Kidney (tissue), 14 donors: ENCODE measurements around the gene TRAPPC13. TPM values are rescaled to one million over a fixed set of nuclear protein-coding genes. Genes with fewer than 3 reads are reported as not detected.

Source experiments
- DNase-seq, 5 donors: peaks; one replicate each; pipeline ENCODE4 v3.0.0-alpha.2; 2013 to 2020
- FAIRE-seq: peaks from 2 replicates; lab custom pipeline; 2012; peaks lifted over from hg19 to GRCh38; lab: Jason Lieb, UNC
- H3K27ac ChIP-seq, 2 donors: one replicate each; pipeline ENCODE4 v1.7.0; 2013; ENCODE audit warnings: low read depth in 2 of 2, low read length in 2 of 2, inconsistent platforms in 1 of 2
- H3K27me3 ChIP-seq: one replicate; pipeline ENCODE4 v1.7.1; 2013; ENCODE audit warnings: low read length, inconsistent platforms; ENCODE audit not compliant: control insufficient read depth, insufficient read depth
- H3K36me3 ChIP-seq, 3 donors: one replicate each; pipeline versions ENCODE4 v1.7.0 to v1.7.1; 2013; ENCODE audit warnings: low read length in 3 of 3, control low read depth in 1 of 3, inconsistent platforms in 1 of 3; ENCODE audit not compliant: insufficient read depth in 3 of 3, control insufficient read depth in 2 of 3
- H3K4me1 ChIP-seq, 3 donors: one replicate each; pipeline versions ENCODE4 v1.7.0 to v1.7.1; 2013; ENCODE audit warnings: low read length in 3 of 3, inconsistent platforms in 1 of 3, low read depth in 1 of 3; ENCODE audit not compliant: control insufficient read depth in 2 of 3, insufficient read depth in 2 of 3
- H3K4me3 ChIP-seq, 3 donors: one replicate each; pipeline versions ENCODE4 v1.7.0 to v1.8.1; 2013; ENCODE audit warnings: low read length in 3 of 3, control low read depth in 1 of 3, inconsistent platforms in 1 of 3
- H3K9ac ChIP-seq, 3 donors: one replicate each; pipeline versions ENCODE4 v1.7.0 to v1.7.1; 2013; ENCODE audit warnings: low read length in 3 of 3, control low read depth in 1 of 3, inconsistent platforms in 1 of 3
- H3K9me3 ChIP-seq, 3 donors: one replicate each; pipeline versions ENCODE4 v1.7.0 to v1.7.1; 2013; ENCODE audit warnings: low read length in 3 of 3, control low read depth in 1 of 3, inconsistent platforms in 1 of 3; ENCODE audit not compliant: control insufficient read depth in 2 of 3, insufficient read depth in 1 of 3
- CTCF ChIP-seq: IDR thresholded peaks from 3 replicates; pipeline ENCODE4 v1.5.1; 2012; ENCODE audit warnings: mild to moderate bottlenecking, moderate library complexity, borderline replicate concordance; ENCODE audit not compliant: insufficient read depth; ENCODE audit errors: extremely low read depth
- intact Hi-C: fragments of 100-400 bp; cut with DNase I; formaldehyde crosslinking; loops from one replicate; pipeline ENCODE4 v1.11.1; 2022
- polyA plus RNA-seq: library from polyadenylated mRNA; stranded (reverse); fragments of 350-450 nt; fragmentation: Illumina TruSeq; extraction: RNeasy Lipid Tissue Mini Kit (QIAGEN cat#74804); gene quantifications from one replicate; pipeline ENCODE4 v1.2.3, GENCODE V29; 2014; ENCODE audit warnings: low read depth, low replicate concordance; ENCODE audit not compliant: insufficient read depth
- total RNA-seq: library from RNA; stranded (reverse); fragmentation: NEBNext Ultra II Directional; extraction: Animal tissue kit (Norgen Biotek cat#: 25700); gene quantifications from one replicate; pipeline ENCODE4 v1.2.1, GENCODE V29; 2021
- donor health status: control.
- donor health status: control.
- donor health status: control.
- donor health status: control.
- donor health status: control.
- donor health status: DM: yes; HTN: yes; CAD: no.
- donor health status: Normal renal cell carcinoma (clear cell type).

TRAPPC13 gene
- total and polyA plus RNA-seq, 2 donors from 2014 or later = 22.0 to 24.3 TPM

DNA sequence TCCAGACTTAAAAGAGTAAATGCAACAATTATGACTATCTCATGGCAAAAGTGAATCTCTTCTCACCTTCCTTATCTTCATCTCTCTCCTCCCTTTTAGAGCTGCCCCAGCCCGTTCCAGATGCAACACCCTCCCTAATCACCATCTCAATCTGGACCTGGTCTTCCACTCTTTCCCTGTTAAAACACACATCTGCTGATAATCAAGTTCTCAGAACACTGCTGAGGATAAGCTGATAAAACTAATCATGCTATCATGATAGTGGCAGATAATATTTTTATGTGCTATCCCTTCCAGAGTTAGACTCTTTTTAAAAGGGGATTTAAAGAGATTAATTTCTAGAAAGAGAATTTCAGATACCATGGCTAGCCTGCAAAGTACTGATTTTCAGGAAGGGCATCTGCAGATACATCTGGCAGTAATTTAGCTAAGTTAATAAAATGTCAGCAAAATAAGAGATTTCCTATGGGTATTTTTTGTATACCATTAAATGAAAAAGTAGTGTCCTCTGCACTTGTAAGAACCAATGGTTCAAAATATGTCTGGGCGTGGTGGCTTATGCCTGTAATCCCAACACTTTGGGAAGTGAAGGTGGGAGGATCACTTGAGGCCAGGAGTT, 79.9 kb downstream of the TRAPPC13 start:
- FAIRE-seq (no peak), DNase-seq (no peak)
- Histone ChIP-seq H3K36me3 (no peaks in the 10 kb centered on the region), H3K4me1 (no peaks in the 10 kb centered on the region), H3K9ac (no peak overlapping the region), H3K4me3 (no peak overlapping the region), H3K9me3 (no peaks in the 10 kb centered on the region), H3K27ac (no peak overlapping the region), H3K27me3 (no peaks in the 10 kb centered on the region)
- intact Hi-C loops = no loop called here
- no peak for TF ChIP-seq CTCF

DNA sequence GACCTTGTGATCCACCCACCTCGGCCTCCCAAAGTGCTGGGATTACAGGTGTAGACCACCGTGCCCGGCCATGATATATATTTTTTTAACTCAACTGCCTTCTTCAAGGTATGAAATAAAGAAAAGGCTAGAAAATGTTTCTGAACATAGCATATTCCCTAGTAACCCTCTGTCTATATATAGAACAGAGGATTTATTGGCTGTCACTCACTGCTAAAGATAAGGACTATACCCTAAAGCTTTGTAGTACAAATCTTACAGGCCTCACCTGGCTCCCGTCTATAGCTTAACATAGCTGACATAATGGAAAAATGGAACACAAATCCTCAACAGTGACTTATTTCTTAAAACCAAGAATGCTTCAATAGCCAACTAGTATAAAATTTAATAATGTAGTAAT, 82.8 kb downstream of the TRAPPC13 start:
- no peaks in the 10 kb centered on the region for H3K9me3 ChIP-seq
- H3K4me1 ChIP-seq = no peaks in the 10 kb centered on the region
- no peak for FAIRE-seq
- TF ChIP-seq CTCF = no peak
- no peak overlapping the region for H3K27ac ChIP-seq
- H3K9ac ChIP-seq = no peak overlapping the region
- no peak for DNase-seq
- H3K36me3 ChIP-seq = no peaks in the 10 kb centered on the region
- intact Hi-C loops = no loop called here
- H3K27me3 ChIP-seq = no peaks in the 10 kb centered on the region
- no peak overlapping the region for H3K4me3 ChIP-seq

DNA sequence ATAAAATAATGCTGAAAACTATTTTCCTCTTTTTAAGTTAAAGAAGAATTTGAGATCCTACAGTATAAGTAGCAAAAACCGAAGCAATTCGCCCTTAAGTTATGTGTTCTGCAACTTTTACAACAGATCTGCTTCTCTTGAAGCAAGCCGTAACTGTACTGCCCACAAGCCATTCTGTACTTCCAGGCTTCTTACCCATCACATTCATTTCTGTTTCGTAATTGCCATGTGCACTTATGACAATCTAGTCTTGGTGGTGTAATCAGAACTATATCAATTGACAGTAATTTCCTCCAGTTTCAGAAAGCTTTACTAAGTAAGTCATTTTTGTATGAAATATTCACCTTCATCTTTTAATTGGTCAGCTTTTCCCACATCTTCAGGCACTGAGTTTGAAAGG, 83.3 kb downstream of the TRAPPC13 start:
- Histone ChIP-seq H3K4me3 (no peak overlapping the region), H3K27ac (no peak overlapping the region), H3K27me3 (no peaks in the 10 kb centered on the region), H3K4me1 (no peaks in the 10 kb centered on the region), H3K9ac (no peak overlapping the region), H3K9me3 (no peaks in the 10 kb centered on the region), H3K36me3 (no peaks in the 10 kb centered on the region)
- intact Hi-C loops = no loop called here
- no peak for TF ChIP-seq CTCF
- no peak for DNase-seq
- FAIRE-seq = no peak

Other genes with a start within 250 kb of the TRAPPC13 start
- 6.7 TPM for gene ADAMTS6, start 143.1 kb upstream of the TRAPPC13 start, total RNA-seq
- gene ADAMTS6, start 143.1 kb upstream of the TRAPPC13 start, polyA plus RNA-seq = 0.32 TPM
- 3.5 TPM for gene CENPK, start 61.9 kb upstream of the TRAPPC13 start, total RNA-seq
- not detected for gene CENPK, start 61.9 kb upstream of the TRAPPC13 start, polyA plus RNA-seq
- 29.7 TPM for gene PPWD1, start 61.7 kb upstream of the TRAPPC13 start, total RNA-seq
- gene PPWD1, start 61.7 kb upstream of the TRAPPC13 start, polyA plus RNA-seq = 16.5 TPM
- gene TRIM23, start 694 bp upstream of the TRAPPC13 start, total RNA-seq = 15.2 TPM
- 4.4 TPM for gene TRIM23, start 694 bp upstream of the TRAPPC13 start, polyA plus RNA-seq
- gene SHLD3, start within 50 bp of the TRAPPC13 start, total RNA-seq = 2.5 TPM
- 2.5 TPM for gene SHLD3, start within 50 bp of the TRAPPC13 start, polyA plus RNA-seq
- 8.8 TPM for gene SGTB, start 97.1 kb downstream of the TRAPPC13 start, total RNA-seq
- gene SGTB, start 97.1 kb downstream of the TRAPPC13 start, polyA plus RNA-seq = 1.6 TPM
- 25.0 TPM for gene NLN, start 97.2 kb downstream of the TRAPPC13 start, total RNA-seq
- gene NLN, start 97.2 kb downstream of the TRAPPC13 start, polyA plus RNA-seq = 6.2 TPM